ENCODE data around the gene SPHK1.

SPHK1 gene

GRCh38 chr17:76385892-76386786 is 1.7 kb downstream of the SPHK1 start:
- H4K20me1 ChIP-seq (ENCODE audit: insufficient read depth, low read length), result no peaks in the 10 kb centered on the region
- H3K9me3 ChIP-seq (ENCODE audit: low read length), result no peaks in the 10 kb centered on the region
- H3F3A ChIP-seq (ENCODE audit: insufficient read depth, low read length), result no peaks in the 10 kb centered on the region
- H3K9me2 ChIP-seq (ENCODE audit: low read depth, low read length), result no peaks in the 10 kb centered on the region
- H3K4me1 ChIP-seq (ENCODE audit: insufficient read depth, low read length, severe bottlenecking), result peaks cover 41% of the 10 kb centered on the region
- H3K4me2 ChIP-seq (ENCODE audit: low read length), result peak overlapping the region; percentile 78
- peak overlapping the region; percentile 63 for H3K4me3 ChIP-seq (ENCODE audit: low read depth, low read length, poor library complexity, severe bottlenecking)
- peak overlapping the region; percentile 36; the same call in 1 of the 2 replicates for H3K9ac ChIP-seq (ENCODE audit: low read length)
- H3K27me3 ChIP-seq (ENCODE audit: insufficient read depth, low read length), result 0 out of 2 replicates have a peak, but pooled peaks cover 3% of the 10 kb centered on the region
- TF ChIP-seq EZH2 (IDR thresholded peaks at IDR 0.05; ENCODE audit: borderline replicate concordance, low read length) (no peak), CTCF (IDR thresholded peaks at IDR 0.05; ENCODE audit: low read length) (peak; percentile 86)
- no peak overlapping the region for H2AFZ ChIP-seq (ENCODE audit: low read length)
- no peak overlapping the region for H3K27ac ChIP-seq (ENCODE audit: low read depth, low read length, poor library complexity, severe bottlenecking)
- no peaks in the 10 kb centered on the region; the same call in 1 of the 2 replicates for H3K36me3 ChIP-seq (ENCODE audit: insufficient read depth, low read length)
- no peaks in the 10 kb centered on the region for H3K79me2 ChIP-seq (ENCODE audit: insufficient read depth, low read length)

- Histone ChIP-seq H3K36me3 (ENCODE audit: insufficient read depth, low read length) (no peaks in the 10 kb centered on the region; the same call in 1 of the 2 replicates), H3K4me3 (ENCODE audit: low read depth, low read length, poor library complexity, severe bottlenecking) (no peak overlapping the region), H3K4me2 (ENCODE audit: low read length) (no peak overlapping the region), H3K27me3 (ENCODE audit: insufficient read depth, low read length) (no peaks in the 10 kb centered on the region), H2AFZ (ENCODE audit: low read length) (no peak overlapping the region), H3K4me1 (ENCODE audit: insufficient read depth, low read length, severe bottlenecking) (peaks cover 41% of the 10 kb centered on the region), H4K20me1 (ENCODE audit: insufficient read depth, low read length) (no peaks in the 10 kb centered on the region), H3K79me2 (ENCODE audit: insufficient read depth, low read length) (no peaks in the 10 kb centered on the region), H3K9me3 (ENCODE audit: low read length) (no peaks in the 10 kb centered on the region), H3F3A (ENCODE audit: insufficient read depth, low read length) (no peaks in the 10 kb centered on the region), H3K9ac (ENCODE audit: low read length) (no peak overlapping the region; the same call in 1 of the 2 replicates), H3K27ac (ENCODE audit: low read depth, low read length, poor library complexity, severe bottlenecking) (no peak overlapping the region), H3K9me2 (ENCODE audit: low read depth, low read length) (no peaks in the 10 kb centered on the region)
- TF ChIP-seq EZH2 (IDR thresholded peaks at IDR 0.05; ENCODE audit: borderline replicate concordance, low read length) (no peak), CTCF (IDR thresholded peaks at IDR 0.05; ENCODE audit: low read length) (no peak)
Measured at GRCh38 chr17:76386966-76387765, 2.8 kb downstream of the SPHK1 start.

GRCh38 chr17:76388966-76389888 is 4.8 kb downstream of the SPHK1 start:
- Histone ChIP-seq H3K9ac (ENCODE audit: low read length) (no peak overlapping the region), H3K4me2 (ENCODE audit: low read length) (no peak overlapping the region), H3K27ac (ENCODE audit: low read depth, low read length, poor library complexity, severe bottlenecking) (no peak overlapping the region), H3K27me3 (ENCODE audit: insufficient read depth, low read length) (no peaks in the 10 kb centered on the region), H4K20me1 (ENCODE audit: insufficient read depth, low read length) (no peaks in the 10 kb centered on the region), H3F3A (ENCODE audit: insufficient read depth, low read length) (no peaks in the 10 kb centered on the region), H3K79me2 (ENCODE audit: insufficient read depth, low read length) (no peaks in the 10 kb centered on the region), H3K4me1 (ENCODE audit: insufficient read depth, low read length, severe bottlenecking) (peaks cover 26% of the 10 kb centered on the region), H3K9me3 (ENCODE audit: low read length) (no peaks in the 10 kb centered on the region), H3K36me3 (ENCODE audit: insufficient read depth, low read length) (no peaks in the 10 kb centered on the region; the same call in 1 of the 2 replicates), H2AFZ (ENCODE audit: low read length) (no peak overlapping the region), H3K9me2 (ENCODE audit: low read depth, low read length) (no peaks in the 10 kb centered on the region), H3K4me3 (ENCODE audit: low read depth, low read length, poor library complexity, severe bottlenecking) (no peak overlapping the region)
- TF ChIP-seq EZH2 (IDR thresholded peaks at IDR 0.05; ENCODE audit: borderline replicate concordance, low read length) (no peak), CTCF (IDR thresholded peaks at IDR 0.05; ENCODE audit: low read length) (peak; percentile 10; the same call in 1 of the 2 replicates)

Measured in OCI-LY1 (cell line).